ENCODE results near the gene WDR70.

GRCh38 chr5:37641933-37642332 is 262.8 kb downstream of the WDR70 start:
- TF ChIP-seq CTCF (IDR thresholded peaks at IDR 0.05; ENCODE audit: control extremely low read depth in 1 of 3, insufficient read depth in 1 of 3, low read depth in 1 of 3, low read length in 3 of 3) = no peak
- no peak for TF ChIP-seq POLR2A (IDR thresholded peaks at IDR 0.05; ENCODE audit: control extremely low read depth in 1 of 2, low read depth in 2 of 2, low read length in 2 of 2)
- TF ChIP-seq SP2 (IDR thresholded peaks at IDR 0.05; ENCODE audit: low read length) = no peak
- TF ChIP-seq TEAD4 (IDR thresholded peaks at IDR 0.05; ENCODE audit: low read depth, low read length) = no peak
- no peak for TF ChIP-seq CHD7 (IDR thresholded peaks at IDR 0.05; ENCODE audit: insufficient replicate concordance, low read length)
- no peak for TF ChIP-seq TCF12 (IDR thresholded peaks at IDR 0.05; ENCODE audit: low read depth, low read length)
- no peak for TF ChIP-seq RFX5 (IDR thresholded peaks at IDR 0.05; ENCODE audit: borderline replicate concordance, low read depth, low read length)
